BE2C (cell line): ENCODE results near the gene GLI3.

Experiments
- DNase-seq: peaks from one replicate; pipeline ENCODE4 v3.0.0-alpha.2; 2020
- H3K27me3 ChIP-seq: fragments of 250-450 bp; sonication (Bioruptor Pico); 2 replicates; pipeline ENCODE4 v1.5.1; 2020; ENCODE audit warnings: mild to moderate bottlenecking
- H3K36me3 ChIP-seq: fragments of 250-450 bp; sonication (Bioruptor Pico); 2 replicates; pipeline ENCODE4 v1.5.1; 2020; ENCODE audit warnings: mild to moderate bottlenecking
- H3K4me1 ChIP-seq: fragments of 250-450 bp; sonication (Bioruptor Pico); 2 replicates; pipeline ENCODE4 v1.5.1; 2020
- H3K4me3 ChIP-seq: 2 replicates; pipeline ENCODE4 v1.5.1; 2011; ENCODE audit warnings: low read depth, low read length
- H3K9me3 ChIP-seq: fragments of 250-450 bp; sonication (Bioruptor Pico); 2 replicates; pipeline ENCODE4 v1.5.1; 2020
- CTCF ChIP-seq: IDR thresholded peaks from 2 replicates; pipeline ENCODE4 v1.5.1; 2012; ENCODE audit warnings: mild to moderate bottlenecking, low read depth, low read length

Gene GLI3

GRCh38 chr7:41977661-41978060 lies 259.3 kb downstream of the GLI3 start:
- no peaks in the 10 kb centered on the region; the same call in 1 of the 2 replicates for H3K27me3 ChIP-seq
- no peaks in the 10 kb centered on the region for H3K36me3 ChIP-seq
- H3K9me3 ChIP-seq: no peaks in the 10 kb centered on the region
- no peak for TF ChIP-seq CTCF
- DNase-seq: no peak
- H3K4me3 ChIP-seq: no peak overlapping the region
- no peaks in the 10 kb centered on the region for H3K4me1 ChIP-seq

GRCh38 chr7:41977151-41977651 lies 259.8 kb downstream of the GLI3 start:
- peak; percentile 68 for TF ChIP-seq CTCF
- H3K9me3 ChIP-seq: no peaks in the 10 kb centered on the region
- no peaks in the 10 kb centered on the region for H3K36me3 ChIP-seq
- no peaks in the 10 kb centered on the region for H3K4me1 ChIP-seq
- no peak for DNase-seq
- no peaks in the 10 kb centered on the region; the same call in 1 of the 2 replicates for H3K27me3 ChIP-seq
- H3K4me3 ChIP-seq: no peak overlapping the region

GRCh38 chr7:41976411-41976810 lies 260.6 kb downstream of the GLI3 start:
- H3K4me1 ChIP-seq: no peaks in the 10 kb centered on the region
- no peaks in the 10 kb centered on the region for H3K9me3 ChIP-seq
- H3K4me3 ChIP-seq: no peak overlapping the region
- no peaks in the 10 kb centered on the region for H3K36me3 ChIP-seq
- no peak for TF ChIP-seq CTCF
- H3K27me3 ChIP-seq: no peaks in the 10 kb centered on the region; the same call in 1 of the 2 replicates
- DNase-seq: no peak

GRCh38 chr7:41975849-41976248 lies 261.2 kb downstream of the GLI3 start:
- H3K36me3 ChIP-seq: no peaks in the 10 kb centered on the region
- H3K4me3 ChIP-seq: no peak overlapping the region
- DNase-seq: no peak
- no peaks in the 10 kb centered on the region; the same call in 1 of the 2 replicates for H3K27me3 ChIP-seq
- no peak for TF ChIP-seq CTCF
- no peaks in the 10 kb centered on the region for H3K9me3 ChIP-seq
- H3K4me1 ChIP-seq: no peaks in the 10 kb centered on the region

GRCh38 chr7:41974870-41975557 lies 262.0 kb downstream of the GLI3 start:
- Histone ChIP-seq H3K27me3 (no peaks in the 10 kb centered on the region; the same call in 1 of the 2 replicates), H3K9me3 (no peaks in the 10 kb centered on the region), H3K4me3 (no peak overlapping the region), H3K4me1 (no peaks in the 10 kb centered on the region), H3K36me3 (no peaks in the 10 kb centered on the region)
- TF ChIP-seq CTCF: no peak
- DNase-seq: no peak

- no peak overlapping the region for H3K4me3 ChIP-seq
- H3K36me3 ChIP-seq: no peaks in the 10 kb centered on the region
- no peak for TF ChIP-seq CTCF
- no peaks in the 10 kb centered on the region; the same call in 1 of the 2 replicates for H3K27me3 ChIP-seq
- H3K4me1 ChIP-seq: no peaks in the 10 kb centered on the region
- DNase-seq: no peak
- no peaks in the 10 kb centered on the region for H3K9me3 ChIP-seq
Observed at GRCh38 chr7:41973202-41973730, 263.7 kb downstream of the GLI3 start.
